Transverse colon (tissue), 4 donors: ENCODE data around the gene TBCK. TPM values are rescaled to one million over a fixed set of nuclear protein-coding genes. Genes with fewer than 3 reads are reported as not detected.

Experiments used
- DNase-seq: peaks from one replicate; pipeline ENCODE4 v3.0.0-alpha.2; 2019
- H3K27ac ChIP-seq, 4 donors: fragments of 200-600 bp; sonication (generic); 2 replicates each; pipeline ENCODE4 v1.5.1; 2016 to 2018; ENCODE audit warnings: inconsistent platforms in 4 of 4
- H3K27me3 ChIP-seq: fragments of 200-600 bp; sonication (generic); 2 replicates; pipeline ENCODE4 v1.5.1; 2017; ENCODE audit warnings: inconsistent platforms
- H3K36me3 ChIP-seq, 4 donors: fragments of 200-600 bp; sonication (generic); 2 replicates each; pipeline ENCODE4 v1.5.1; 2017 to 2019; ENCODE audit warnings: inconsistent platforms in 4 of 4
- H3K4me1 ChIP-seq, 4 donors: fragments of 200-600 bp; sonication (generic); 2 replicates each; pipeline ENCODE4 v1.5.1; 2017 to 2020; ENCODE audit warnings: inconsistent platforms in 4 of 4
- H3K4me3 ChIP-seq, 4 donors: fragments of 200-600 bp; sonication (generic); 1 replicate in 1 of 4; 2 replicates in 3 of 4; pipeline versions ENCODE4 v1.5.1 to v1.6.1; 2017 to 2019; ENCODE audit warnings: inconsistent platforms in 4 of 4
- H3K9me3 ChIP-seq, 2 donors: fragments of 200-600 bp; sonication (generic); 2 replicates each; pipeline ENCODE4 v1.5.1; 2017 to 2019; ENCODE audit warnings: inconsistent platforms in 2 of 2
- CTCF ChIP-seq, 5 experiments: fragments of 200-600 bp in 3 of 5; fragments of 450-650 bp in 2 of 5; sonication (generic) in 3 of 5; IDR thresholded peaks; 1 replicate in 2 of 5; 2 replicates in 3 of 5; pipeline ENCODE4 v1.5.1; 2016 to 2017; ENCODE audit warnings: antibody characterized with exemption in 5 of 5, inconsistent platforms in 3 of 5, mild to moderate bottlenecking in 2 of 5, moderate library complexity in 1 of 5
- EP300 ChIP-seq: sonication (generic); formaldehyde crosslinking; IDR thresholded peaks from one replicate; pipeline ENCODE4 v1.6.1; 2017; ENCODE audit warnings: antibody characterized with exemption, low read depth
- POLR2A ChIP-seq: fragments of 450-650 bp; IDR thresholded peaks from one replicate; pipeline ENCODE4 v1.6.1; 2016; ENCODE audit warnings: antibody characterized with exemption, mild to moderate bottlenecking, moderate library complexity
- POLR2AphosphoS5 ChIP-seq, 3 donors: sonication (generic); formaldehyde crosslinking; IDR thresholded peaks; one replicate each; pipeline ENCODE4 v1.6.1; 2016; ENCODE audit warnings: antibody characterized with exemption in 3 of 3
- WGBS, 2 donors: methylation state at CpG; one replicate each; pipeline ENCODE4 v1.1.5; 2018; ENCODE audit warnings: low coverage in 1 of 2; 5-methylcytosine and 5-hydroxymethylcytosine counted together
- in situ Hi-C, 4 donors: fragments of 200-750 bp; cut with MboI; loops; one replicate each; pipeline versions ENCODE4 v1.15.0 to v1.15.1; 2017; ENCODE audit warnings: low sequenced_read_pairs in 3 of 4, low pct_ligation_motif_present in 1 of 4, low pct_unique_long_range_greater_than_20kb in 1 of 4
- intact Hi-C: fragments of 100-400 bp; cut with DNase I; formaldehyde crosslinking; loops from one replicate; pipeline ENCODE4 v1.15.1; 2023; ENCODE audit warnings: low total_unique reads
- total RNA-seq, 4 donors: library from RNA; depleted of rRNA; stranded (reverse); fragments of >200 nt; gene quantifications; one replicate each; pipeline ENCODE4 v1.1.0, GENCODE V29; 2016

The TBCK gene
- total RNA-seq, 4 donors from 2014 or later = 31.0 to 82.7 (median 51.4) TPM

- H3K36me3 ChIP-seq = peaks cover 0 to 8% (median 0%) of the 10 kb centered on the region in 4 donors
- TF ChIP-seq POLR2A (no peak), CTCF (IDR thresholded peaks at IDR 0.05) (no peak), POLR2AphosphoS5 (IDR thresholded peaks at IDR 0.05) (no peak), EP300 (no peak)
- in situ Hi-C loops = no loop called here
- DNase-seq = no peak
- H3K27me3 ChIP-seq = no peaks in the 10 kb centered on the region
- intact Hi-C loops = no loop called here
- WGBS, 2 donors = 74 to 83% methylated on average over 2 of the region's 2 CpGs
- no peak overlapping the region for H3K4me3 ChIP-seq
- no peaks in the 10 kb centered on the region for H3K9me3 ChIP-seq
- no peak overlapping the region for H3K27ac ChIP-seq
- H3K4me1 ChIP-seq = no peaks in the 10 kb centered on the region
These were observed 42.2 kb downstream of the TBCK start for GRCh38 chr4:106273831-106274230.

- TF ChIP-seq POLR2A (no peak), EP300 (no peak), POLR2AphosphoS5 (IDR thresholded peaks at IDR 0.05) (no peak), CTCF (IDR thresholded peaks at IDR 0.05) (no peak)
- H3K4me1 ChIP-seq = no peaks in the 10 kb centered on the region
- intact Hi-C loops = no loop called here
- no peaks in the 10 kb centered on the region for H3K27me3 ChIP-seq
- in situ Hi-C loops = no loop called here
- WGBS, 2 donors = 80 to 84% methylated on average over 1 of the region's 1 CpG
- H3K9me3 ChIP-seq = no peaks in the 10 kb centered on the region
- H3K36me3 ChIP-seq = peaks cover 0 to 8% (median 0%) of the 10 kb centered on the region in 4 donors
- H3K27ac ChIP-seq = no peak overlapping the region
- no peak overlapping the region for H3K4me3 ChIP-seq
- no peak for DNase-seq
These were observed 45.3 kb downstream of the TBCK start for GRCh38 chr4:106270736-106271135.

- H3K27me3 ChIP-seq = no peaks in the 10 kb centered on the region
- no peaks in the 10 kb centered on the region for H3K9me3 ChIP-seq
- no peak overlapping the region for H3K27ac ChIP-seq
- DNase-seq = no peak
- H3K4me3 ChIP-seq = no peak overlapping the region
- intact Hi-C loops (no loop called here), in situ Hi-C loops (no loop called here)
- H3K4me1 ChIP-seq = peaks cover 0 to 4% (median 1%) of the 10 kb centered on the region in 4 donors
- WGBS, 2 donors = 88 to 91% methylated on average over 2 of the region's 2 CpGs
- H3K36me3 ChIP-seq = peaks cover 0 to 5% (median 0%) of the 10 kb centered on the region in 4 donors
- TF ChIP-seq POLR2A (no peak), EP300 (no peak), POLR2AphosphoS5 (IDR thresholded peaks at IDR 0.05) (no peak), CTCF (IDR thresholded peaks at IDR 0.05) (no peak)
These were observed 46.3 kb downstream of the TBCK start for GRCh38 chr4:106269711-106270110.

GRCh38 chr4:106268786-106269185, 47.2 kb downstream of the TBCK start:
- H3K27me3 ChIP-seq = no peaks in the 10 kb centered on the region
- TF ChIP-seq EP300 (no peak), POLR2AphosphoS5 (IDR thresholded peaks at IDR 0.05) (no peak), POLR2A (no peak), CTCF (IDR thresholded peaks at IDR 0.05) (no peak)
- no peaks in the 10 kb centered on the region for H3K9me3 ChIP-seq
- in situ Hi-C loops = no loop called here
- intact Hi-C loops = no loop called here
- peaks cover 0 to 12% (median 3%) of the 10 kb centered on the region in 4 donors for H3K4me1 ChIP-seq
- DNase-seq = no peak
- no peak overlapping the region for H3K4me3 ChIP-seq
- no peak overlapping the region for H3K27ac ChIP-seq
- H3K36me3 ChIP-seq = no peaks in the 10 kb centered on the region
